Measurements from ENCODE around the gene RPS6KC1.

- TF ChIP-seq EZH2 (IDR thresholded peaks at IDR 0.05; ENCODE audit: borderline replicate concordance, low read length) (no peak), CTCF (IDR thresholded peaks at IDR 0.05; ENCODE audit: low read length) (no peak)
Measured at GRCh38 chr1:213245260-213245910, 194.3 kb downstream of the RPS6KC1 start.

Measured in OCI-LY1 (cell line).